Measurements from ENCODE around the gene JMJD1C.

JMJD1C gene

DNA sequence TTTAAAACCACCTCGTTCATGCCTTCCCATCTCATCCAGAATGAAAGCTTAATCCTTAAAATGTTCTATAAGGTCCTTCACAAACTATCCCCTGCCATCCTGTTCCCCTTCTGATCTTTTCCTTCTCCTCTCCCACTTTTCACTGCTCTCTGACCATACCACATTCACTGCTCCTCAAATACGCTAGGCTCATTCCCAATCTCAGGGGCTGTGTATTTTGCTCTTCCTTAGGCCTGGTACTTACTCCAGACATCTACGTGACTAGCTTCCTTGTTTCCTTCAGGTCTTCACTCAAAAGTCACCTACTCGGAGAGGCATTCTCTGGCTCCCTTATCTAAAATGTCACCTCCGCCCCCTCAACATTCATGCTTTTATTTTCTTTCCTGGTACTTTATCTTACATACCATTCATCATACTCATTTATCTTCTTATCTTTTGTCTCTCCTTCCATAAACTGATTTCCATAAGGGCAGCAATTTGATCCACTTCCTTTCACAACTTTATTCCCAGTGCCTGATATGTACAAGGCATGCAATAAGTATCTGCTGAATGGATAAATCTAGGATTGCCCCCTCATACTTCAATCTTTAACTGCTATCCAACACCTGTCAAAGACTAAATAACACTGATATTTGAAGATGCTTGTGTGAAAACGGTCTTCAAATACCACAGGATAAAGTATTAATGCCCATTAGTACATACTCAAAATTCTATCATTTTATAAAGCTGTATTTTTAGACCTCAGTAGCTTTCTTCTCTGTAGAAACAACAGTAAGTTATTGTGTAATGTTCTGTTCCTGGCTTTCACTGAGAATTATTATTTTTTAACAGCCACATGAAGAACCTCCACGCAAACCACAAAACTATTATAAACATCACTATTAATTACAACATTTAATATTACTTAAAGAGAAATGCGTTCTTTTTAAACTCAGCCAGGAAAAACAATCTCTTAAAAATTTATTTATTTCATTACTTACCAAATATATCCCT lies 27.0 kb downstream of the JMJD1C start:
- DNase-seq (ENCODE audit: low spot score), result no peak

DNA sequence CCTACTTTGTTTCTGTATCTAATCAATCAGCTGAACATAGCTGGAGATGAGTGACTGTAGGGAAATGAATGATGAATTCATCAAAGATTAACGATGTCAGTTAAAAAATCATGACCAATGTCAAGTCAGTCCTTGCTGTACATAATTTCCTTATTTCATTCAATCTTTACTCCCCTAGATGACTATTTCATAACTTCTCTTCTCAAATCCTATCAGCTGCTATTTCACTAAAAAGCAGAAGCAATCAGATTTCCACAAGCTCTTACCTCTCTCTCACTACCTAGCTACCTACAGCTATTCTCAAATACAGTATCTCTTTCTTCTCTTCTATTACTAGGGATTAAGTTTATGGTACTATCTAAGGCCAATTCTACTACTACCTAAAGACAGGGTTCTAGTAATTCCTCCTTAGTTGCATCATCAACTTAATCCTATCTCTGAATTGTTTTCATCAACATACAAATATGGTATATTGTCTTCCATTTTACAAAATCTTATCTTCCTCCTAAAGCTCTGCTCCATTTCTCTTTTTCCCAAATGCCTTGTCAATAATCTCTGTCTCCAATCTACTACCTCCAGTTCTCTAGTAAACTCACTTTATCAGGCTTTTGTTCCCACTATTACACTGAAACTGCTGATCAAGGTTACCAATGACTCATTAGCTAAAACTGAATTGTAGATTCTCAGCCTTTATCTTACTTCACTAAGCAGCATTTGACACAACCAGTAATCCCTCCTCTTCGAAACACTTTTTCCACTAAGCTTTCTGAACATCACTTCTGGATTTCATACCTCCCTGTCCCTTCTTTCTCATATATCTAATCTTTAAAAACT lies 28.4 kb downstream of the JMJD1C start:
- no peak for DNase-seq (ENCODE audit: low spot score)

- no peak for DNase-seq (ENCODE audit: low spot score)
Measured at GRCh38 chr10:63436225-63436624, 29.6 kb downstream of the JMJD1C start.

GRCh38 chr10:63434866-63435854 lies 30.6 kb downstream of the JMJD1C start:
- DNase-seq (ENCODE audit: low spot score), result no peak

- no peak for DNase-seq (ENCODE audit: low spot score)
Measured at GRCh38 chr10:63431962-63432797, 33.6 kb downstream of the JMJD1C start.

DNA sequence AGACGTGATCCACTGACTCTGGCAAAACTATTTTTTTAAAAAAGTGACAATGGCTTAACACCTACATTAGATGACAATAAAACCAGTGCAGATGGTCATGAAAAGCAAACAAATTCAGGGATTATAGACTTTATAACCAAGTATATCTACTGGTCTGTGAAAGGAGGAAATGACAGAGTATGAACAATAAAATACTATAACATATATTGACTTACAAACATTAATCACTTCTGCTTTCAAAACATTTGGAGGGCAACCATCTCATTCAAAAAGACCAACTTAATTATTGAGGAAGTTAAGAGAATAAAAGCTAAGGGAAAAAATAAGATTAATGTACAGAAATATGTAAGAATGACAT lies 34.8 kb downstream of the JMJD1C start:
- no peak for DNase-seq (ENCODE audit: low spot score)

DNA sequence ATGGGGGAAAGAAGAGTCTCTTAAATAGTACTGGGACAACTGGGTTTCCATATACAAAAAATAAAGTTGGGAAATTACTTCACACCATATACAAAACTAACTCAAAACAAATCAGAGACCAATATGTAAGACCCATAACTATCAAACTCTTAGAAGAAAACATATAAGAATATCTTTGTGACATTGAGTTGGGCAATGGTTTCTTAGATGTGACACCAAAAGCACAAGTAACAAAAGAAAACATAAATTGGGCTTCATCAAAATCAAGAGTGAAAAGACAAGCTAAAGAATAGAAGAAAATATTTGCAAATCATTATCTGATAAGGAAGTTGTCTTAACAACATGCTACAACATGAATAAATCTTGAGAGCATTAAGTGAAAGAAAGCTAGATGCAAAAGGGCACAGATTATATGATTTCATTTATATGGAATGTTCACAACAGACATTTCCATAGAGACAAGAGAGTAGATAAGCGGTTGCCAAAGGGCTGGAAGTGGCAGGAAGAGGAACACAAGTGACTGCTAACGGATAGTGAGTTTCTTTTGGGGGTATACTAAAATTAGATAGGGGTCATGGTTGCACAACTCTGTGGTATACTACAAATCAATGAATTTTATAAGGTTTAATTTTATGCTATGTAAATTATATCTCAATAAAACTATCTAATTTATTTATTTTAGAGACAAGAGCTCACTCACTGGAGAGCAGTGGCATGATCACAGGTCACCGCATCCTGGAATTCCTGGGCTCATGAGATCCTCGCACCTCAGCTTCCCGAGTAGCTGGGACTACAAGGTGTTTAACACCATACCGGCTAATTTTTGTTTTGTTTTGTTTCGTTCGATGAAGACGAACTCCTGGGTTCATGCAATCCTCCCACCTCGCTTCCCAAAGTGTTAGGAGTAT lies 35.4 kb downstream of the JMJD1C start:
- no peak for DNase-seq (ENCODE audit: low spot score)

- DNase-seq (ENCODE audit: low spot score), result no peak
Measured at GRCh38 chr10:63429281-63429680, 36.5 kb downstream of the JMJD1C start.

- no peak for DNase-seq (ENCODE audit: low spot score)
Measured at GRCh38 chr10:63427013-63427412, 38.8 kb downstream of the JMJD1C start.

DNA sequence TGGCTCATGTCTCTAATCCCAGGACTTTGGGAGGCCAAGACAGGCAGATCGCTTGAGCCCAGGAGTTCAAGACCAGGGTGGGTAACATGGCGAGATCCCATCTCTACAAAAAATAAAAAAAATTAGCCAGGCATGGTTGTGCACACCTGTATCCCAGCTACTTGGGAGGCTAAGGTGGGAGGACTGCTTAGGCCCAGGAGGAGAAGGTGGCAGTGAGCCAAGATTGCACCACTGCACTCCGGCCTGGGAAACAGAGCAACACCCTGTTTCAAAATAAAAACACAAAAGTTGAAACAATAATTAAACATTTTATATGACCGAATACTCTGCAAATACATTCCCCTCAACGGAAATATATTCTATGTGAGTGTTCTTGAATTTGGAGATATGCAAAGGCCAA lies 40.3 kb downstream of the JMJD1C start:
- no peak for DNase-seq (ENCODE audit: low spot score)

GRCh38 chr10:63424576-63424975 lies 41.2 kb downstream of the JMJD1C start:
- DNase-seq (ENCODE audit: low spot score), result no peak

DNA sequence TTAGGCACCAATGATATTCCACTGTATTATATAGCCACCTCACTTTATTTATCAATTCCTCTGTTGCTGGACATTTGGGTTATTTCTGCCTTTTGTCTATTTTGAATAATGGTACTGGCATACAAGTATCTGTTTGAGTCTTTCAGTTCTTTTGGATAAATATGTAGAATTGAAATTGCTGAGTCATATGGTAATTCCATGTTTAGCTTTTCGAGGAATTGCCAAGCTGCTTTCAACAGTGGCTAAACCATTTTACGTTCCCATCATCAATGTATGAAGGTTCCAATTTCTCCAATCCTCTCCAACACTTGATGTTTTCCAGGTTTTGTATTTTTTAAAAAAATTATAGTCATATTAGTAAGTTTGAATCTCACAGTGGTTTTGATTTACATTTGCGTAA lies 42.3 kb downstream of the JMJD1C start:
- DNase-seq (ENCODE audit: low spot score), result no peak

GRCh38 chr10:63421591-63421990 lies 44.2 kb downstream of the JMJD1C start:
- no peak for DNase-seq (ENCODE audit: low spot score)

- DNase-seq (ENCODE audit: low spot score), result no peak
Measured at GRCh38 chr10:63416376-63416775, 49.4 kb downstream of the JMJD1C start.

GRCh38 chr10:63415640-63416244 lies 50.0 kb downstream of the JMJD1C start:
- no peak for DNase-seq (ENCODE audit: low spot score)

- DNase-seq (ENCODE audit: low spot score), result no peak
Measured at GRCh38 chr10:63414481-63415260, 51.1 kb downstream of the JMJD1C start.

DNA sequence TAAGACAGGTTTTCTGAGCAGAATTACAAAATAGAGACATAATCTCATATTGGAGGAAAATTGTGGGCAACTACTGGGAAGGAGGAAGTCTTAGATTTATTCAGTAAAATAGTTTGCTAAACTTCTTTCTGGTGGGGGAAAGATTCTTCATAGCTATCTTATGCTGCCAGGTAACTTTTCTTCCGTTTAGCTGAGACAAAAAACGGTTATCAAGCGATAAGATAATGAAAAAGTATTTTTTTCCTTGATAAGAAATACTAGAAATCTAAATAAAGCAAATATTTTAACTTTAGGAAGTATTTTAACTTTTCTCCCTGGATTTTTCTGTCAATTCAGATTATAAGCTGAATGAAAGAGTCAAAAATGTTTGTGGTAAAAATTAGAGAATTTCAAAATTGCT lies 52.3 kb downstream of the JMJD1C start:
- no peak for DNase-seq (ENCODE audit: low spot score)

GRCh38 chr10:63412304-63412703 lies 53.5 kb downstream of the JMJD1C start:
- DNase-seq (ENCODE audit: low spot score), result no peak

DNA sequence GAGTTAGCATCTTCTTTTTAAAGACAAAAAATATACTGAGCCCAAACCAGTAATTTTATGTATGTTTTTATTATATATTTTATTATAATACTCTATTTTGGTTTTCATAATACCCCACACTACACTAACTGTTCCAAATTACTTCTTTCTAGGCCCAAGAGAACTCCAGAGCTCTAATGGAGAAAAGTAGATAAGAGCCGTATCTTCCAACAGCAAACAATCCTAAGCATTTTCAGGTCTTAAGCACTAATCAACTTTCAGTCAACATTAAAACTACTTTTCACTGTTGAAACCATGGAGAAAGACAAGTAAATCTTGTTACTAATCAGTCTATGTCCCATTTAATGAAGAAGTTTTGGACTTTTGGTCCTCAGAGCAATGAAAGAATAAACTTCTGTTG lies 55.1 kb downstream of the JMJD1C start:
- no peak for DNase-seq (ENCODE audit: low spot score)
